ENCODE measurements around the gene POLD4. TPM values are rescaled to one million over a fixed set of nuclear protein-coding genes. Genes with fewer than 3 reads are reported as not detected.
A peak's percentile ranks its signal among the peaks of the same experiment; 100 is the strongest.

POLD4 gene
- polyA plus RNA-seq, 4 donors = 18.8 to 40.4 (median 33.4) TPM

DNA sequence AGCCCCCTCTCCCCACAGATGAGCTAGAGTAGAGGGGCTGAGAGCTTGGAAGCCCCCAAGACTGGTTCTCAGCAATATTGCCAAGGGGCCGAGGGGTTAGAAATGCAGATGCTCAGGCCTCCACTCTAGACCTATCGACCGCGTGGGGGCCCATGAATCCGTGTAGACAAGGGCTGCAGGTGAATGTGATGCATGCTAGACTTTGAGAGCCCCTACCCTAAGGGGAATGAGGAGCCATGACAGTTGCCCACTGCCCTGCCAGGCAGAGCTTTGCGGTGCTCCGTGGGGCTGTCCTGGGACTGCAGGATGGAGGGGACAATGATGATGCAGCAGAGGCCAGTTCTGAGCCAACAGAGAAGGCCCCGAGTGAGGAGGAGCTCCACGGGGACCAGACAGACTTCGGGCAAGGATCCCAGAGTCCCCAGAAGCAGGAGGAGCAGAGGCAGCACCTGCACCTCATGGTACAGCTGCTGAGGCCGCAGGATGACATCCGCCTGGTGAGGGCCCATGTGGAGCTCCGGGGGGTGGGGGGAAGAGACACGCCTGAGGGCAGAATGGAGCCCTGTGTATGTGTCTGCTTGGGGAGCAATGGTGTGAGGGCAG is 48.7 kb downstream of the POLD4 start:
- no peak for DNase-seq (ENCODE audit: low read depth in 4 of 4, low spot score in 2 of 4)

DNA sequence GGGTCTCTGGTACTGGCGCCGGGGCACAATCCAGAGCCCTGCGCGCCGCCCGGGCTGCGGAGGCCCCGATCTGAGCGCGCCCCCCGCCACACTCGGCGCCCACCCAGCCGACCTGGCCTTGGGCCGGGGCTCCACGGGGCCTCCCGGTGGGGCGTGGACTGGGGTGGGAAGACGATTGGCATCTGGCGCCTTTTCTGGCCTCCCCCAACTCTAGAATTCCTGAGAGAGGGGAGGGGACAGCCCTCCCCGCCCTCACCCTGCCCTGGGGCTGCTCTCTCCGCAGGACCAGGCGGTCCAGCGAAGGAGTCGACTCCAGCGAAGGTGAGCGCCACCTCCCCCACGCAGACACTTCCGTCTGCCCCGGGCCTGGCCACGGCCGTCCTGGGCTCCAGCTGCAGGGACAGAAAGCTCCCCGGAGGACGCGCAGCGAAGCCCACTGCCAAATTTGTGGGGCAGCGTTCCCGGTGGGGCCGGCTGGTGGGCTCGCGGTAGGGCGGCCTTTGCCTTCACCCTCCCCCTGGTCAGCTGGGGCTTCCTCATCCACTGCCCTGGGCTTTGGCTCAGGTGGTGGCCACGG is 49.4 kb downstream of the POLD4 start:
- no peak for DNase-seq (ENCODE audit: low read depth in 4 of 4, low spot score in 2 of 4)

DNA sequence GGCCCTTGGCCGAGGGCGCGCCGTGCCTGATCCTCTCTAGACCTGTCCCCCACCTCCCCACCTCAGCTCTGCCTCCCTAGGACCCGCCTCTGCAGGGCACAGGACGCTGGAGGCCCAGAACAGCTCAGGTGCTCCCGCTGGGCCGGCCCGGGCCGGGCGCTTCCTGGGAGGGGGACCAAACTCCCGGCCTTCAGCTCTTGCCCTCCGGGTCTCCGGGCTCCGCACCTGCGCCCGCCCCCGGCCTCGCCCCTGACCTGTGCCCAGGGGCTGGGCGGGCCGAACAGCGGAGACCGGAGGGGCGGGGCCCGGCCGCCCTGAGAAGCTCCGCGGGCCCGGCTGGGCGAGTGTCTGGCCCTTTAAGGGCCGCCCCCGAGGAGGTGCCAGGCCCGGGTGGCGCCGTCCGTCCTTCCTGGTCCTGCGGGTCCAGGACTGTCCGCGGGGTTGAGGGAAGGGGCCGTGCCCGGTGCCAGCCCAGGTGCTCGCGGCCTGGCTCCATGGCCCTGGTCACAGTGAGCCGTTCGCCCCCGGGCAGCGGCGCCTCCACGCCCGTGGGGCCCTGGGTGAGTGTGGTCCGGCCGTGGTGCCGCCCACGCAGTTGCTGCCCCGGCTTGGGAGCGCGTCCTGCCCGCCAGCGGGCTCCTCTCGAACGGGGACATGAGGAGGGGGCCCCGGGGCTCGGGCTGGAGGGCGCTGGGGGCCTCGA is 50.1 kb downstream of the POLD4 start, which contains the start of gene SSH3:
TSS of gene SSH3 (plus strand) at position 399 of the 703 bp plus-strand sequence. CDS start at position 495, 96 bp downstream.
- DNase-seq (ENCODE audit: low read depth in 4 of 4, low spot score in 2 of 4) = peak in 1 of 4 donors; percentile 44

DNA sequence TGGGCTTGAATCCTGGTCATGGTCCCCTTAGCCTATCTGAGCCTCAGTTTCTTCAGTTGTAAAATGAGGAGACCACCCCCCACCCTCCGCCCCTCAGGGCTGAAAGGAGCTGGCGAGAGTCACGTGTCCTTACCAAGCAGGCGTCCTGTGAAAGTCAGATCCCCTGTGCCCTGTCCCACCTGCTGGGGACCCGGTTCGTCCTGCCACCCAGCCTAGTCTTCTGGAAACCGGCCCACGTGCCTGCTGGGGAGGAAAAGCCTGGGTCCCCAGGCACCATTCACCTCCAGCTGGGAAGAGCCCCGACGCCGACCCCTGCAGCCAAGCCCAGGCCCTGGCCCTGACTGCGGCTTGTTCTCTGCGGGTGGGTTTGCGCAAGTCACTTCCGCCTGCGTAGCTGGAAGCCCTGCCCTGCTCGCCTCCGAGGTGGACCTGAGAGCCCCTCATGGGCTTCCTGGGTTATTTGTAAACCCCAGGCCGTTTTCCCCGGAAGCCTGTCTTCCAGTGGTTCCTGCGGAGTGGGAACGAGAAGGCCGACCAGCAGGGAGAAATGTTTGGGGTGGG is 50.7 kb downstream of the POLD4 start:
- no peak for DNase-seq (ENCODE audit: low read depth in 4 of 4, low spot score in 2 of 4)

DNA sequence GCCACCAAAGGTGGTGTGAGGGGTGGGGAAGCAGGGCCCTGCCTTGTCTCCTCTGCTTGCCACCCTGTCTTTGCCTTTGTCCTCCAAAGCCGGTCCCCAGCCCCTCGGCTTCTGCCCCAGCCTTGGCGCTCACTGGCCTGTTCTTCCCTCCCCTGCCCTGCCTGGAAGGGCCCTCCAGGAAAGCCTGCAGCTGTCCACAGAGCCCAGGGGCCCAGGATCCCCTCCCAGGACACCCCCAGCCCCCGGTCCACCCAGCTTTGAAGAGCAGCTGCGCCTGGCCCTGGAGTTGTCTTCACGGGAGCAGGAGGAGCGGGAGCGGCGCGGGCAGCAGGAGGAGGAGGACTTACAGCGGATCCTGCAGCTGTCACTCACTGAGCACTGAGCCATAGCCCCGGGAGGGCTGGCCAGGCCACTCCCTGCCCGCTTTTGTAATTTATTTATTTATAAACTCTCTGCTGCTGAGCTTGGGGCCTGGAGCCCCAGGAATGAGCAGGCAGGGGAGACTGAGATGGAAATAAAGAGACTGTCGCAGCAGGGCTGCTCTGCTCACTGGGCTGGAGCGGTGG is 51.3 kb downstream of the POLD4 start:
- DNase-seq (ENCODE audit: low read depth in 4 of 4, low spot score in 2 of 4) = peak in 1 of 4 donors; percentile 65

DNA sequence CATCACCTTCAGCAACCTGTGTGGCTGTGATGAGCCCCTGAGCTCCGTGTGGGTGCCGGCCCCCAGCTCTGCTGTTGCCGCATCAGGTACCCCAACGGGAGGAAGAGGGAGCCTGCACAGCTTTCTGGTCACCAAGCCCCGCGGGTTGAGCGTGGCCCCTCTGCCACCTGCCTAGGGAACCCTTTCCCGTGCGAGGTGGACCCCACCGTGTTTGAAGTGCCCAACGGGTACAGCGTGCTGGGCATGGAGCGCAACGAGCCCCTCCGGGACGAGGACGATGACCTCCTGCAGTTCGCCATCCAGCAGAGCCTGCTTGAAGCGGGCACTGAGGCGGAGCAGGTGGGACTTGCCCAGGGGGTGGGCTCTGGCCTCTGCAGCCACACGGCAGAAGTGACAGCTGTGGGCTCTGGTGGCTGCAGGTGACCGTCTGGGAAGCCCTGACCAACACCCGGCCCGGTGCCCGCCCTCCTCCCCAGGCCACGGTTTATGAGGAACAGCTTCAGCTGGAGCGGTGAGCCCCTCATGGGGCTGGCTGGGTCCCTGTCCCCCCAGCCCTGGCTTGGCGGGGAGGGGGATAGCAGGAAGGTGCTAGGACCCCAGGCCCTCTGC is 51.9 kb downstream of the POLD4 start:
- DNase-seq (ENCODE audit: low read depth in 4 of 4, low spot score in 2 of 4) = no peak

Other genes with a start within 250 kb of the POLD4 start
- gene KDM2A, start 234.3 kb downstream of the POLD4 start, polyA plus RNA-seq (ENCODE audit: insufficient read length in 4 of 4) = 10 to 100 TPM; 66.3 to 92.0 (median 75.9) TPM
- 10 to 100 TPM; 51.5 to 68.7 (median 53.0) TPM for gene GRK2, start 87.1 kb downstream of the POLD4 start, polyA plus RNA-seq (ENCODE audit: insufficient read length in 4 of 4)
- gene ANKRD13D, start 64.2 kb downstream of the POLD4 start, polyA plus RNA-seq (ENCODE audit: insufficient read length in 4 of 4) = 10 to 100 TPM; 17.4 to 60.8 (median 40.3) TPM
- gene SSH3, start 50.0 kb downstream of the POLD4 start, polyA plus RNA-seq (ENCODE audit: insufficient read length in 4 of 4) = 10 to 100 TPM; 17.4 to 37.5 (median 28.5) TPM
- gene CLCF1, start 20.1 kb upstream of the POLD4 start, polyA plus RNA-seq (ENCODE audit: insufficient read length in 4 of 4) = 1 to 10 TPM; 4.9 to 9.2 (median 5.8) TPM
- gene RAD9A, start 38.4 kb upstream of the POLD4 start, polyA plus RNA-seq (ENCODE audit: insufficient read length in 4 of 4) = 10 to 100 TPM; 16.7 to 34.8 (median 28.9) TPM
- 100 to 1,000 TPM; 150 to 187 (median 162) TPM for gene PPP1CA, start 48.3 kb upstream of the POLD4 start, polyA plus RNA-seq (ENCODE audit: insufficient read length in 4 of 4)
- gene TBC1D10C, start 50.5 kb upstream of the POLD4 start, polyA plus RNA-seq (ENCODE audit: insufficient read length in 4 of 4) = 10 to 100 TPM in 2 of 4 donors, 1 to 10 TPM in 2; 3.0 to 11.7 (median 6.7) TPM
- gene CARNS1, start 62.1 kb upstream of the POLD4 start, polyA plus RNA-seq (ENCODE audit: insufficient read length in 4 of 4) = 1 to 10 TPM; 1.3 to 5.0 (median 3.1) TPM
- 10 to 100 TPM; 40.5 to 48.6 (median 44.9) TPM for gene RPS6KB2, start 74.9 kb upstream of the POLD4 start, polyA plus RNA-seq (ENCODE audit: insufficient read length in 4 of 4)
- gene PTPRCAP, start 84.1 kb upstream of the POLD4 start, polyA plus RNA-seq (ENCODE audit: insufficient read length in 4 of 4) = 1 to 10 TPM; 1.3 to 2.5 (median 2.2) TPM
- gene CORO1B, start 89.9 kb upstream of the POLD4 start, polyA plus RNA-seq (ENCODE audit: insufficient read length in 4 of 4) = 10 to 100 TPM; 57.9 to 94.3 (median 77.1) TPM
- gene GPR152, start 99.2 kb upstream of the POLD4 start, polyA plus RNA-seq (ENCODE audit: insufficient read length in 4 of 4) = under 1 TPM in 1 of 4 donors, not detected in 3; 0.09 TPM
- 1 to 10 TPM in 2 of 4 donors, under 1 TPM in 2; 0.35 to 1.9 (median 0.93) TPM for gene CABP4, start 101.8 kb upstream of the POLD4 start, polyA plus RNA-seq (ENCODE audit: insufficient read length in 4 of 4)
- gene TMEM134, start 115.7 kb upstream of the POLD4 start, polyA plus RNA-seq (ENCODE audit: insufficient read length in 4 of 4) = 10 to 100 TPM; 41.7 to 80.2 (median 64.6) TPM
- 10 to 100 TPM; 58.4 to 79.5 (median 70.7) TPM for gene AIP, start 129.5 kb upstream of the POLD4 start, polyA plus RNA-seq (ENCODE audit: insufficient read length in 4 of 4)
- gene PITPNM1, start 151.8 kb upstream of the POLD4 start, polyA plus RNA-seq (ENCODE audit: insufficient read length in 4 of 4) = 10 to 100 TPM; 27.5 to 41.0 (median 37.8) TPM
- gene CDK2AP2, start 154.6 kb upstream of the POLD4 start, polyA plus RNA-seq (ENCODE audit: insufficient read length in 4 of 4) = 10 to 100 TPM; 34.0 to 68.5 (median 55.9) TPM
- under 1 TPM; 0.30 to 0.68 (median 0.33) TPM for gene CABP2, start 169.9 kb upstream of the POLD4 start, polyA plus RNA-seq (ENCODE audit: insufficient read length in 4 of 4)
- 100 to 1,000 TPM; 694 to 850 (median 763) TPM for gene GSTP1, start 230.3 kb upstream of the POLD4 start, polyA plus RNA-seq (ENCODE audit: insufficient read length in 4 of 4)

Data from left renal cortex interstitium (tissue), 4 donors.